Stimulated activated CD4-positive, alpha-beta T cell treated with anti-CD3 and anti-CD28 coated beads, TNF-alpha, amount 100 ng/mL, for 48 hours (primary cell): ENCODE measurements around the gene ANAPC16.
"Not testable (repeated sequence)": the region's sequence is repeated elsewhere in the genome, so short reads cannot be mapped to it uniquely, and the experiment has no call there.

Experiments used
- DNase-seq, 3 donors: peaks; one replicate each; pipeline ENCODE4 v3.0.0-alpha.2; 2020; ENCODE audit warnings: low read depth in 3 of 3

Gene ANAPC16

GRCh38 chr10:72243822-72244437 lies 28.1 kb downstream of the ANAPC16 start:
- DNase-seq = no peak

GRCh38 chr10:72244573-72245038 lies 28.8 kb downstream of the ANAPC16 start:
- no peak for DNase-seq

GRCh38 chr10:72245949-72246525 lies 30.2 kb downstream of the ANAPC16 start:
- DNase-seq = no peak

GRCh38 chr10:72248468-72249151 lies 32.8 kb downstream of the ANAPC16 start:
- peak in 2 of 3 donors; percentile 59 to 62 for DNase-seq

GRCh38 chr10:72249176-72249862 lies 33.5 kb downstream of the ANAPC16 start:
- not testable (repeated sequence) for DNase-seq

- DNase-seq = no peak
Measured at GRCh38 chr10:72250666-72251065, 34.9 kb downstream of the ANAPC16 start.

- DNase-seq = no peak
Measured at GRCh38 chr10:72251635-72252034, 35.8 kb downstream of the ANAPC16 start.

- no peak for DNase-seq
Measured at GRCh38 chr10:72252972-72253371, 37.2 kb downstream of the ANAPC16 start.

- no peak for DNase-seq
Measured at GRCh38 chr10:72253578-72253977, 37.8 kb downstream of the ANAPC16 start.

- no peak for DNase-seq
Measured at GRCh38 chr10:72254813-72255568, 39.2 kb downstream of the ANAPC16 start.

GRCh38 chr10:72255977-72256729 lies 40.3 kb downstream of the ANAPC16 start:
- DNase-seq = no peak

- no peak for DNase-seq
Measured at GRCh38 chr10:72257051-72257892, 41.5 kb downstream of the ANAPC16 start.

- DNase-seq = no peak
Measured at GRCh38 chr10:72258617-72259016, 42.8 kb downstream of the ANAPC16 start.

GRCh38 chr10:72259491-72260238 lies 43.9 kb downstream of the ANAPC16 start:
- DNase-seq = no peak

- DNase-seq = peak; percentile 77 to 94 (median 88)
Measured at GRCh38 chr10:72260239-72260975, 44.6 kb downstream of the ANAPC16 start.

- peak in 1 of 3 donors; percentile 43 for DNase-seq
Measured at GRCh38 chr10:72260976-72261783, 45.4 kb downstream of the ANAPC16 start.

- DNase-seq = no peak
Measured at GRCh38 chr10:72261784-72262404, 46.1 kb downstream of the ANAPC16 start.
